GM18508 (cell line): ENCODE results near the gene WNT5B.

Source experiments
- ATAC-seq: cut with Tn5 transposase; IDR thresholded peaks from one replicate; pipeline ENCODE4 v1.9.1; 2021; ENCODE audit warnings: moderate number of reproducible peaks; ENCODE audit not compliant: insufficient read depth, unreplicated experiment

WNT5B gene

DNA sequence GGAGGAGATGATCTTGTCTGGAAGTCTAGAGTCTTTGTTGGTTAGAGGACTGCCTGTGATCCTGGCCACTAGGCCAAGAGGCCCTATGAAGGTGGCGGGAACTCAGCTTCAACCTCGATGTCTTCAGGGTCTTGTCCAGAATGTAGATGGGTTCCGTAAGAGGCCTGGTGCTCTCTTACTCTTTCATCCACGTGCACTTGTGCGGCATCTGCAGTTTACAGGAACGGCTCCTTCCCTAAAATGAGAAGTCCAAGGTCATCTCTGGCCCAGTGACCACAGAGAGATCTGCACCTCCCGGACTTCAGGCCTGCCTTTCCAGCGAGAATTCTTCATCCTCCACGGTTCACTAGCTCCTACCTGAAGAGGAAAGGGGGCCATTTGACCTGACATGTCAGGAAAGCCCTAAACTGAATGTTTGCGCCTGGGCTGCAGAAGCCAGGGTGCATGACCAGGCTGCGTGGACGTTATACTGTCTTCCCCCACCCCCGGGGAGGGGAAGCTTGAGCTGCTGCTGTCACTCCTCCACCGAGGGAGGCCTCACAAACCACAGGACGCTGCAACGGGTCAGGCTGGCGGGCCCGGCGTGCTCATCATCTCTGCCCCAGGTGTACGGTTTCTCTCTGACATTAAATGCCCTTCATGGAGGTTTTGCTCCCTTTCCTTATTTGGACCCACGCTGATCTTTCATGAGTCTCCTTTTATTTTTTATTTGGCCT lies 17.7 kb downstream of the WNT5B start:
- no peak for ATAC-seq

DNA sequence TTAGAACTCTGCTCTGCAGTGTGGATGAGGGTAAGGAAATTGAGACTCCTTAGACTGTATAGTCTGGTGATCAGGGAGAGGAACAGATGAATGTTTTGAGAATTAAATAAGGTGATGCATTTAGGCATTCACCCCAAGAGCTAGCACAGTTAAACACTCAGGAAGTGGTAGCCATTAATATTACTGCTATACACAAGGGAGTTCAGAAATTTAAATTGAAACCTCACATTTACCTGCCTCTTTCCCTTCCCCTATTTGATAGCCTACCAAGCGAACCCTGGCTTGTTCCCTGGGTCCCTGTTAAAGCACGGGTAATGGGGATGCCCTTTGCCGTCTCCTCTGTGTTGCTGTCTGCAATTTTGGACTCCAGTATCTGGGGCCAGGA lies 18.2 kb downstream of the WNT5B start:
- no peak for ATAC-seq

- no peak for ATAC-seq
Observed at GRCh38 chr12:1650260-1650977, 21.4 kb downstream of the WNT5B start.

DNA sequence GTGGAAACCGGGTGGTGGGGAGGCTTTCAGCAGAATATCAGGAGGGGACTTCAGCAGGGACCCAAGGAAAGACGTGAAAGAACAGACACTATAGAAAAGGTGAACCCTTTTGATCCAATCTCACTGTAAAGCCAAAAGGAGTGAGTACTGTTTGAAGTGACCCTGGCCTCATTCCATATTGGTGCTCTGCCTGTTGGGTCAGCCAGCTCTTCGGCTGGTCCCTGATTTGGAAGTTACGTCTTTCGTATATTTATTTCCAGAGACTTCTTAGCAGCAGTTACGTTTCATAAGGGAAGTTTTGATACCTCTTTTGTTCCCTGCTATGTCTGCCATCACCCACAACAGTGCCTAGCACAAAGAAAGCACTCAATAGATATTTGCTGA lies 21.9 kb downstream of the WNT5B start:
- no peak for ATAC-seq

GRCh38 chr12:1651946-1652345 lies 22.9 kb downstream of the WNT5B start:
- no peak for ATAC-seq

GRCh38 chr12:1655225-1655788 lies 26.3 kb downstream of the WNT5B start:
- no peak for ATAC-seq

DNA sequence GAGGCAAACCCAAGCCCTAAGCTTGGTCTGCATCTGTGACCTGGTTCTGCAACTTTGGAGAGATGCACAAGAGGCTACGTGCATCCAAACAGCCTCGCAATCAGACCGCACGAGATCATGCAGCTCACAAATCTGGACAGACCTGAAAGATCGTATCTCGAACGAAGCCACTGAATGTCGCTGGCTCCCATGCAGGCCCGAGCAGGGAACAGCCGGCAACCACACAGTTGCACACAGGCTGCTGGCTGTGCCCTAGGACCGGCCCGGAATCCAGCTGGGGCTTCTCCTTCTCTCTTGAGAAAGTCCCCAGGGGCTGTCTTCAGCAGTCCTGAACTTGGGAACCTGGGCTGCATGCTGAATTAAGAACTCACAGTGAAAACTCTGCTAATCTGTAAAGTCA lies 27.9 kb downstream of the WNT5B start:
- ATAC-seq, result no peak

- no peak for ATAC-seq
Observed at GRCh38 chr12:1657688-1658087, 28.7 kb downstream of the WNT5B start.

DNA sequence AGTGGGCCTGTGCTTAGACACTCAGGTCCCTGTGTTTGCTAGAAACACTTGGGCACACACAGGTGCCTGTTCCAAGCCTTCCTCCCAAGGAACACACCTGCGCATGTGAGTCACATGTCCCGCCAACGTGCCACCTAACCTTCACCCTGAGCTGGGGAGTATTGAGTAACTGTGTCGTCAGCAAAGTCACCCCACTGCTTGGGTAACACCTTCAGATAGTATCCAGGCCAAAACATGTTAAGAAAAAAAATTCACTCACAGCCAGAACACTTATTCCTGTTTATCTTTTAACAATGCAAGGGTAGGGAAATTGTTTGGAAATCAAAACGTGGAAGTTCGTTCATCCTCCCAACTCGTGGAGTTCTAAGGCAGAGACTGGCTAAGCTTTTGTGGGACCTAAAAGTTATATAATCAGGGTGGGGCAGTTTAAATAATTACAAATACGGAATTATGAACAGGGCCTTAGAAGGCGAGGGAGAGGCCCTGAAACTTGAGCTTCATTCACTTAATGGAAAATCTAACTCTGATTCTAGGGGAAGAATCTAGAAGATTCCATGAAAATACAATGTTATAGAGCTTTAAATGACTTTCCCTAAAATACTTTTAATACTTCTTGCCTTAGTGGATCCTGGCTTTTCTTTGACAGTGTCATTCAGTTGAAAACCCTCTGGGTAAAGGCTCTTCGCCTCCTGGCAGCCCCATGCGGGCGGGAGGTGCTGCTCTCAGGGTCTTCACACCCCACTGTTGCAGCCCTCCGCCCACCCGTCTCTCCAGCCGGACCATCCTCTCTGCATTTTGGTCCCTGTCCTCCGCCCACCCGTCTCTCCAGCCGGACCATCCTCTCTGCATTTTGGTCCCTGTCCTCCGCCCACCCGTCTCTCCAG lies 31.5 kb downstream of the WNT5B start:
- ATAC-seq, result no peak

DNA sequence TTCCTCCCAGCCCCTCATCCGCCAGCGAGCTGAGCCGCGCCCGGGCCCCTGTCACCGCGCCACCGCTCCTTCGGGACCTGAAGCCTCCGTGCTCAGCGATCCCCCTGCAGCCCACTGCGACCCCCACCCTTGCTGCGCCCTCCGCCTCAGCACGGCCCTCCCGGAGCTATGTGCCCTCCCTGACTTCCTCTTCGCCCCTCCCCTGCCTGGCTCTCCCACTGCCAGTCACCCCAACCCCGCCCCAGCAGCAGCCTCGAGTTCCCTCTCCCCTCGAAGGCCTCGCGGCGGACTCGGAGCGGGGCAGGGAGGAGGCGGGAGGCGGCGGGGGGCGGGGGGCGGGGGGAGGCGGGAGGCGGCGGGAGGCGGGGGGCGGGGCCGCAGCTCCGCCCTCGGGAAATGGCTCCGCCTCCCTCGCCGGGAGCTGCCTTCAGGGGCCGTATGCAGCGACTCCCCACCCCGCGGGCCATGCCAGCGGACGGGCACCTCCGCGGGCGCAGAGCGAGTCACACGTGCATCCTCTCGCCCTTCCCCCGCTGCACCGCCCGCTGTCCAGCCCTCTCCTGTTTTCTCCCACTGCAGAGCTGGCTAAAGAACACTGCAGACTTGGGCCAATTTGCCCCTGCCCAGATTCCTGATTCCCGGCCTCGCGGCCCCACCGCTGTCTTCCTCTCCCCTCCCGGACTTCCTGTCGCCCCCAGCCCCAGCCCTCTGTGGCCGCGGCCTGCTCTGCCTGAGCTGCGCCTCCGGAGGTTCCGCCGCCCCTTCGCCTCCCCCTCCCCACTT lies 32.7 kb downstream of the WNT5B start:
- ATAC-seq, result no peak

GRCh38 chr12:1662761-1663439 lies 33.9 kb downstream of the WNT5B start:
- no peak for ATAC-seq

GRCh38 chr12:1663440-1664132 lies 34.6 kb downstream of the WNT5B start:
- ATAC-seq, result no peak

DNA sequence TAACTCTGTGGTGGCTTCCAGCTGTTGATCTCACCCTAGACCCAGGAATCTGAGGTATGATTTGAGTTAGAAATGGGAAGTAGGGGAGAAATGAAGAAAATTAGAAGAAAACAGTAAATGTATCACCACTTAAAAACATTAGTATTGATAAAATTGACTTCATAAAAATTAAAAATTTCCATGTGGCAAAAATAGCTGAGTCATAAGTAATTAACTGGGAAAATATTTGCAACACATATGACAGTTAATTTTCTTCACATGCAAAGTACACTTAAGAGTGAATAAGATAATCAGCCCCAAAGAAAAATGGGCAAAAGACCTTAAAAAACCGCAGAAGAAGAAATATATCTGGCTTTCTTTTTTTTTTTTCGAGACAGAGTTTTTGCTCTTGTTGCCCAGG lies 36.3 kb downstream of the WNT5B start:
- ATAC-seq, result no peak

- no peak for ATAC-seq
Observed at GRCh38 chr12:1666215-1666614, 37.2 kb downstream of the WNT5B start.

- ATAC-seq, result no peak
Observed at GRCh38 chr12:1666685-1667162, 37.7 kb downstream of the WNT5B start.

- ATAC-seq, result no peak
Observed at GRCh38 chr12:1668833-1669543, 40.0 kb downstream of the WNT5B start.

DNA sequence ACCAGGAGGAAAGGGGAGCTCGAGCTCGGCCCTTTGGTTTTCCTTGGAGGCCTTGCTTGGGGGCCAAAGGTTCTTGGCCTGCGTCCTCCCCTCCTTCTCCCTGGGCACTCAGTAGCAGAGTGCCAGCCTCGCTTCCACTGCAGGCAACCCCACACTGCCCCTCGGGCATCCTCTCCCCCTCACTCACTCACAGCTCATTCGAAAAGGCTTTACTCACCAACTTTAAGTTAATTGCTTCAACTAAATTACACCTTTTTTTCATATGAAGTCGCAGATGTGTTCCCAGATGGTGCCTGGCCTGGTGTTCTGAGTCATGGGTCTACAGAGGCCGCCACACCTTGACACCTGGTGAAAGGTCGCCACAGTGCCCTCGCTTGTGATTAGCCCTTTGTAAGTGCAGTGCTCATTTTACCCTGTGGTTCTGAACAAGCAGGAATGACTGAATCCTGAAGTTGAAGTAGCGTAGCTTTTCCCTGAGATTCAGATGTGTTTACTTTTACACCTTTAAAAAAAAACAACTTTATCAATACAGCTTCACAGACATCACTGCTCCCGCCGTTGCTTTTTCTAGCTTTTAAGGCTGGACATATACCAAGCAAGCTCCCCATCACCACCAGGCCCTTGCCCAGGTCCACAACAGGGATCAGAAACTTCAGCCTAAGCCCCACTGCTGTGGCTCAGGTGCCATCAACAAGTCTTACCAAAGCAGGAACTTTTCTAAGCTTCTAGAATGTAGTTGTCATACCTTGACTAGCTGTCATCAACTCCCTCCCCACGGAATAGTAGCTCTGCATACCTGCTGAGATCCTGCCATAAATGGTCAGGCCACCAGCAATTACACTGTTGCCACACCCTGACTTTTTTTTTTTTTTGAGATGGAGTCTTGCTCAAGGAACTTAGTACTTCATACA lies 41.6 kb downstream of the WNT5B start:
- ATAC-seq, result no peak
